HG03095 (cell line): ENCODE data around the gene LY6G6D.

ENCODE experiments used
- ATAC-seq: cut with Tn5 transposase; IDR thresholded peaks from one replicate; pipeline ENCODE4 v1.9.1; 2021; ENCODE audit warnings: moderate library complexity; ENCODE audit not compliant: unreplicated experiment

The LY6G6D gene, protein sequence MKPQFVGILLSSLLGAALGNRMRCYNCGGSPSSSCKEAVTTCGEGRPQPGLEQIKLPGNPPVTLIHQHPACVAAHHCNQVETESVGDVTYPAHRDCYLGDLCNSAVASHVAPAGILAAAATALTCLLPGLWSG

DNA sequence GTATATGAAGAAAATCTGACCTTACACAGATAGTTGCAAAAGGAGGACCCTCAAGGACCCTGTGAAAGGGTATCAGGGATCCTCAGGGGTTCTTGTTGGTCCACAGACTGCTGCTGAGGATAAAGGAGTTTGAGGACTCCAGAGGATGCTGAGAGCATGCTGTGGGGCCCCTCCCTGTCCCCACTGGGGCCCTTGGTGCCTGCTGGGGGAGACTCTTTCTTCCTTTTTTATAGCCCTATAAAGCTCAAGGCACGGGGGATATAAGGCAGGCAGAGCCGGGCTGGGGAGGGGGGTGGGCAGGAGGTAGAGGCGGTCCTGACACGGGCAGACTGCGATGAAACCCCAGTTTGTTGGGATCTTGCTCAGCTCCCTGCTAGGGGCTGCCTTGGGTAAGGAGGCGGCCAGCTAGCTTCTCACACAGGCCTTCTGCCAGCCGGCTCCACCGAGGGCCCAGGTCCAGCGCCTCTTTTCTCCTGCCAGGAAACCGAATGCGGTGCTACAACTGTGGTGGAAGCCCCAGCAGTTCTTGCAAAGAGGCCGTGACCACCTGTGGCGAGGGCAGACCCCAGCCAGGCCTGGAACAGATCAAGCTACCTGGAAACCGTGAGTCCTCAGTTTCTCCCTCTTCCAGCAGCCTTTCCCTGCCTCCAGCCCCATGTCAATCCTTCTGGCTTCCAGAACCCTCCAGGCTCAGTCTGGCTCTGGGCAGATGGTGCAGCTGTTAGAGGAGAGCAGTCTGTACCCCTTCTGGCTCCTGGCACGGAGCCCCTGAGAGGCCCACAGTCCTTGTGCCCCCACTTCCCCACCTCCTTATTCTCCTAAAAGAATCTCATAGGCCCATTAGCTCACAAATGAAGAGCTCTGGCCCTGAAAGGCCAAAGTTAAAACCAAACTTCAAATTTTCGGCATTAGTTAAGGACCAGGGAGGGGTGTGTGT is at the start of gene LY6G6D:
Gene LY6G6D, plus strand, starts transcription at position 327 of the 937 bp plus-strand sequence. Its CDS starts 8 bp downstream, at position 335.
- no peak for ATAC-seq

DNA sequence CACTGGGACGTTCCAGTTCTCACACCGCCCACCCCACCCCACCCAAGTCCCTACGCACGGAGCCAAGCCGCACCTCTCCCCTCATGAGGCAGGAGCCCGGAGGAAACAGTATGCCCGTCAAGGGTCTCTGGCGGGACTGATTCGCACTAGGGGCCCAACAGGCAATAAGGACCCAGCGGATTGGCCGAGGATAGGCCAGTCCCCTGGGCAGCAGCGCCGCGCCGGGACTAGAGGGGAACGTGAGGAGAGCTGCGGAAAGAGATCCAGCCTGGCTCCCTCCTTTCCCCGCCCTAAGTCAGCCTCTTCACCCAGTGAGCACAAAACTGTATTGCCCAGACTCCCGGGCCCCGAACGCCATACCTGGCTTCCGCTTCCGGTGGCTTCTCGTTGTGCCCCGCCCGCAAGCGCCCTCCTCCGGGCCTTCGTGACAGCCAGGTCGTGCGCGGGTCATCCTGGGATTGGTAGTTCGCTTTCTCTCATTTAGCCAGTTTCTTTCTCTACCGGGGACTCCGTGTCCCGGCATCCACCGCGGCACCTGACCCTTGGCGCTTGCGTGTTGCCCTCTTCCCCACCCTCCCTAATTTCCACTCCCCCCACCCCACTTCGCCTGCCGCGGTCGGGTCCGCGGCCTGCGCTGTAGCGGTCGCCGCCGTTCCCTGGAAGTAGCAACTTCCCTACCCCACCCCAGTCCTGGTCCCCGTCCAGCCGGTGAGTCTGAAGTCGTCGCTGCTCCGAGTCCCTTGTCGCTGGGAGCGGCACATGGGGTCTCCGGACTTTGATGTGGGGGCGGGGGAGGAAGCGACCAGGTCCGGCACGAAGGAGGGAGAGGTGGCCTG is 49.4 kb upstream of the LY6G6D start, which contains the start of gene CSNK2B:
Gene CSNK2B, plus strand, starts transcription at position 580 of the 836 bp plus-strand sequence. CDS start 752 bp downstream, outside the sequence.
- peak; percentile 75 for ATAC-seq

- no peak for ATAC-seq
Observed at GRCh38 chr6:31666337-31666965, 48.7 kb upstream of the LY6G6D start.

- no peak for ATAC-seq
Observed at GRCh38 chr6:31669676-31670075, 45.5 kb upstream of the LY6G6D start, which contains the start of gene LY6G5B. Gene LY6G5B, plus strand, starts transcription at chr6:31669976. Its CDS starts 975 bp downstream, at chr6:31670951.

DNA sequence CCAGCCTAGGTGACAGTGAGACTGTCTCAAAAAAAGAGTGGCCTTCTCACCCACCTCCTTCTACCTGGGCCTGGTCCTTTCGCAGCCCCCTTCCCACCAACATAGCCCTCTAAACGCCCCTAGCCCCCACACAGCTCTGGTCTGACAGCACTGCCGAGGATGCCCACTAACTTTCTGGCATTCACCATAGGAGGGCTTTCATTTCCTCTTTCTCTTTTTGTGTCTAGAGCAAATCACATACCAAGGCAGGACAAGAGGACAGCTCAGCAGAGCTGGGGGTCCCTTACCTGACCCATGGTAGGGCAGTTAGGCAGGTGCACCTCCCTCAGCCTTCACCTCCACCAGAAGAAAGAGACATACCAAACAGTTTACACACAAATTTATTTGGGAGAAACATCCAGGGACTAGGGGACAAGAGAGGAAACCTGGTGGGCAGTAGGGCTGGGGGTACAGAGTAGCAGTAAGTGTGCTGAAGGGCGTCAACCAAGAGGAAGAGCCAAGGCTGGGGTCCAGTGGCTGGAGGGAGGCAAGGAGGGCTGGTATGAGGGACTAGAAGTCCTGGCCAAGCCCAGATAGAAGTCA is 38.7 kb upstream of the LY6G6D start:
- ATAC-seq, result no peak

- no peak for ATAC-seq
Observed at GRCh38 chr6:31676904-31677303, 38.2 kb upstream of the LY6G6D start.

DNA sequence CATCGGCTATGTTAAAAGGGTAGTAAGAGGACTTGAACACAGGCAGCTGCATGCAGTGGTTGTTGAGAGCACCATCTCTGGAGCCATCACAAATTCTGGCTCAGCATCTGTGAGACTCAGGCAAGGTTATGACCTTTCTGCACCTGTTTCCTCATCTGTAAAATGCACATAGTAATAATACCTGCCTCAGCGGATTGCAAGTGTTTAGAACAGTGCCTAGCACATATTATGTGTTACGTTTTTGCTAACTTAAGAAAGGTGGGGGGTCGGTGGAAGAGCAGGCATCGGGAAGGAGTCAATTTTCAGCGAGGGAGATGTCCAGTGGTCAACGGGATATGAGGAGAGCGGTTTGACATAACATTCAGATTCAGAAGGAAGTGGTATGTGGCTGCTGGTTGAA is 37.2 kb upstream of the LY6G6D start:
- no peak for ATAC-seq

DNA sequence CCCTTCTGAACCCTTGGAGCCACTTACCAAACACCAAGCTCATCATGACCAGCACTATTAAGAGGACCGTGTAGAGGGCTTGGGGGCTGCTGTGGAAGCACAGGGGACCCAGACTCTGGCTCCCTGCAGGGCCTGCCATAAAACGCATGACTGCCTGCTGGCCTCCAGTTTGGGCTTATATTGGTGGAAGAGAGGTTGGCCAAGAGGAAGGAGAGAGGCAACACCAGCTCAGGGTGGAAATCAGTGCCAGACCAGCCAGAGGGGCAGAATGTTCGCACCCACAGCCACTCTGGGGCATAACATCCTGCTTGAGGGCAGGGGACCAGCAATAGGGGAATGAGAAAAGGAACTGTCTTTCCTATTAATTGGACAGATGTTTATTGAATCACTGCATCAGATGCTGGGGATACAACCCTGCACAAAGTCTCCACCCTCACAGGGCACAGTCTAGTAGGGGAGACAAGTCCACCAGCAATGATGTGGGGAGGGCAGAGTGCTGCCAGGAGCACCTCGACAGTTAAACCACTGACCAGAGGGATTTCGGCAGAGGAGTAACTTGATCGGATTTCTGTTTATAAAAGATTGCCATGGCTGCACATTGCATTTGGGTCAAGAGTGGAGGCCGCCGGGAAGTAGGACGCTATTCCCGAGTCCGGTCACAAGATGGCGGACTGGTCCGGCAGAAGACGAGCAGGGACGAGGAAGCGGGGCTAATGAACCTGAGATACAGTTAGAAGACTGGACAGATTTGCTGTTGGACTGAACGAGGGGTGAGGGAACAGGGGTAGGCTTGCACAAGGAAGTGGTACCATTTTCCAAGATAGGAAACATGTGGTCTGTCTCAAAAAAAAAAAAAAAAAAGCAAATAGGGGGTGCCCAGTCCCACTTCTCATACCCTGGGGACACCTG is 34.7 kb upstream of the LY6G6D start, which contains the start of gene LY6G5C:
Gene LY6G5C, minus strand, starts transcription at position 842 of the 909 bp plus-strand sequence. Its CDS starts 694 bp downstream, at position 148.
- no peak for ATAC-seq

- ATAC-seq, result no peak
Observed at GRCh38 chr6:31681135-31681671, 33.9 kb upstream of the LY6G6D start.

DNA sequence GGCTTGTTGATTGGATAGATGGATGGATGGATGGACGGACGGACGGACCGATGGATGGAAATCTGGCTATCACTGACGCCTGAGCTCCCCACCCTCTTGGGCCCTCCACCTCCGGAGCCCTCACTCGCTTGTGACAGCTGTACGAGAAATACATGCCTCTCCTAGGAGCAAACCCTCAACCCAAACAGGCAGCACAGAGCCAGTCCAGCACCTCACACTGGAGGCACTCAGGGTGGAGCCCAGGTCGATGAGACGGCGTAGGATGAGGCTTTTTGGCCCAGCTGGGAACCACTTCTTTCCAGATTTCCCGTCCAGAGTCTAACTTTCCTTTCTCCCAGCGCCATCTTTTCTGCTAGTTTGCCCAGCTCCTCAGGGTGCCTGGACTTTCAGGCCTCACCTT is 31.6 kb upstream of the LY6G6D start:
- no peak for ATAC-seq

GRCh38 chr6:31686483-31686882 is 28.7 kb upstream of the LY6G6D start:
- no peak for ATAC-seq

DNA sequence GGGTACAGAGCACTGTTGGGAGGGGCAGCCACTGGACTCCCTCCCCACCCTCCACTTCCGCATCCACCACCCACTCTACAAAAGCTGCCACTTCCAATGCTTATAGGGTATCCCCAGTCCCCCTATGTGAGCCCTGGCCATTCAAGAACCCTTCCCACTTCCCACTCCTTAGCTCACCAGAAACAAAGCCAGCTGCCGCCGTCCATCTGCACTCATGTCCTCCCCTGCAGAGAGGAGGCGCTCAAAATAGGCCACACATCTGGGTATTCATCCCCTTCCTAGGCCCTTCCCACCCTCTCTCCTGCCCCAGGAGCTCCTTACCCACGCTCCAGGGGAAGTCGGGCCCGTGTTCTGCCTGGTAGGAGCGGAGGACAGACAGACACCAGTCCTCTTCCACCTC is 27.8 kb upstream of the LY6G6D start:
- no peak for ATAC-seq

- ATAC-seq, result no peak
Observed at GRCh38 chr6:31687860-31688693, 27.1 kb upstream of the LY6G6D start.

GRCh38 chr6:31689249-31690110 is 25.7 kb upstream of the LY6G6D start:
- ATAC-seq, result no peak

- no peak for ATAC-seq
Observed at GRCh38 chr6:31690231-31691077, 24.7 kb upstream of the LY6G6D start.

- no peak for ATAC-seq
Observed at GRCh38 chr6:31691078-31691463, 24.1 kb upstream of the LY6G6D start.
